ENCODE data around the gene HERC5. TPM values are rescaled to one million over a fixed set of nuclear protein-coding genes. Genes with fewer than 3 reads are reported as not detected.
"Not testable (repeated sequence)": the region's sequence is repeated elsewhere in the genome, so short reads cannot be mapped to it uniquely, and the experiment has no call there.

Gene HERC5
- 10 to 100 TPM; 10.7 to 12.2 TPM for total RNA-seq

GRCh38 chr4:88456670-88457306, at the start of gene HERC5:
Gene HERC5 (plus strand): TSS chr4:88457119. CDS start chr4:88457270, 151 bp downstream.
- DNase-seq, result peak; percentile 91
- peaks cover 8% of the 10 kb centered on the region for H3K27me3 Mint-ChIP-seq
- H3K4me1 Mint-ChIP-seq, result peaks cover 5% of the 10 kb centered on the region
- peak within 1 kb of the TSS; percentile 97 for H3K4me3 Mint-ChIP-seq
- peak within 1 kb of the TSS; percentile 96 for H3K27ac Mint-ChIP-seq
- H3K36me3 Mint-ChIP-seq, result peaks cover 1% of the 10 kb centered on the region
- H3K9me3 Mint-ChIP-seq, result peaks cover 1% of the 10 kb centered on the region

GRCh38 chr4:88409206-88409605, 47.7 kb upstream of the HERC5 start:
- peaks cover 1% of the 10 kb centered on the region for H3K36me3 Mint-ChIP-seq
- H3K9me3 Mint-ChIP-seq, result no peaks in the 10 kb centered on the region
- H3K27me3 Mint-ChIP-seq, result no peaks in the 10 kb centered on the region
- H3K4me3 Mint-ChIP-seq, result no peak overlapping the region
- no peak for DNase-seq
- no peak overlapping the region for H3K27ac Mint-ChIP-seq
- H3K4me1 Mint-ChIP-seq, result peaks cover 9% of the 10 kb centered on the region

- Mint-ChIP-seq H3K27me3 (no peaks in the 10 kb centered on the region), H3K36me3 (peaks cover 2% of the 10 kb centered on the region), H3K27ac (no peak overlapping the region), H3K9me3 (no peaks in the 10 kb centered on the region), H3K4me1 (peaks cover 9% of the 10 kb centered on the region), H3K4me3 (no peak overlapping the region)
- DNase-seq, result no peak
Observed at GRCh38 chr4:88409789-88410188, 47.1 kb upstream of the HERC5 start.

- H3K4me1 Mint-ChIP-seq, result peaks cover 9% of the 10 kb centered on the region
- no peaks in the 10 kb centered on the region for H3K9me3 Mint-ChIP-seq
- DNase-seq, result peak; percentile 7
- H3K36me3 Mint-ChIP-seq, result peaks cover 2% of the 10 kb centered on the region
- H3K27ac Mint-ChIP-seq, result no peak overlapping the region
- no peaks in the 10 kb centered on the region for H3K27me3 Mint-ChIP-seq
- H3K4me3 Mint-ChIP-seq, result no peak overlapping the region
Observed at GRCh38 chr4:88411491-88412096, 45.3 kb upstream of the HERC5 start.

- Mint-ChIP-seq H3K27me3 (no peaks in the 10 kb centered on the region), H3K36me3 (peaks cover 2% of the 10 kb centered on the region), H3K4me3 (no peak overlapping the region), H3K4me1 (peaks cover 9% of the 10 kb centered on the region), H3K9me3 (no peaks in the 10 kb centered on the region), H3K27ac (no peak overlapping the region)
- no peak for DNase-seq
Observed at GRCh38 chr4:88413801-88414200, 43.1 kb upstream of the HERC5 start.

GRCh38 chr4:88414755-88415154, 42.2 kb upstream of the HERC5 start:
- H3K27me3 Mint-ChIP-seq, result no peaks in the 10 kb centered on the region
- H3K4me3 Mint-ChIP-seq, result no peak overlapping the region
- H3K27ac Mint-ChIP-seq, result no peak overlapping the region
- peaks cover 9% of the 10 kb centered on the region for H3K4me1 Mint-ChIP-seq
- H3K36me3 Mint-ChIP-seq, result peaks cover 2% of the 10 kb centered on the region
- H3K9me3 Mint-ChIP-seq, result no peaks in the 10 kb centered on the region
- DNase-seq, result no peak

- Mint-ChIP-seq H3K4me1 (peaks cover 9% of the 10 kb centered on the region), H3K36me3 (peaks cover 2% of the 10 kb centered on the region), H3K27ac (no peak overlapping the region)
Observed at GRCh38 chr4:88415982-88416381, 40.9 kb upstream of the HERC5 start.

GRCh38 chr4:88418411-88418810, 38.5 kb upstream of the HERC5 start:
- Mint-ChIP-seq H3K4me3 (no peak overlapping the region), H3K9me3 (no peaks in the 10 kb centered on the region), H3K27me3 (no peaks in the 10 kb centered on the region), H3K4me1 (no peaks in the 10 kb centered on the region), H3K27ac (no peak overlapping the region), H3K36me3 (peaks cover 2% of the 10 kb centered on the region)
- DNase-seq, result no peak

More at GRCh38 chr4:88415982-88416381, 40.9 kb upstream of the HERC5 start:
- Mint-ChIP-seq H3K27me3 (no peaks in the 10 kb centered on the region), H3K4me3 (no peak overlapping the region), H3K9me3 (no peaks in the 10 kb centered on the region)
- DNase-seq, result no peak

- no peaks in the 10 kb centered on the region for H3K9me3 Mint-ChIP-seq
- no peak overlapping the region for H3K4me3 Mint-ChIP-seq
- DNase-seq, result no peak
- H3K4me1 Mint-ChIP-seq, result no peaks in the 10 kb centered on the region
- no peaks in the 10 kb centered on the region for H3K27me3 Mint-ChIP-seq
- H3K27ac Mint-ChIP-seq, result no peak overlapping the region
- H3K36me3 Mint-ChIP-seq, result peaks cover 1% of the 10 kb centered on the region
Observed at GRCh38 chr4:88419874-88420273, 37.0 kb upstream of the HERC5 start.

GRCh38 chr4:88420844-88421243, 36.1 kb upstream of the HERC5 start:
- Mint-ChIP-seq H3K27me3 (no peaks in the 10 kb centered on the region), H3K4me1 (no peaks in the 10 kb centered on the region), H3K4me3 (no peak overlapping the region), H3K36me3 (peaks cover 1% of the 10 kb centered on the region), H3K27ac (no peak overlapping the region), H3K9me3 (no peaks in the 10 kb centered on the region)
- no peak for DNase-seq

GRCh38 chr4:88422403-88422802, 34.5 kb upstream of the HERC5 start:
- no peak for DNase-seq
- Mint-ChIP-seq H3K36me3 (peaks cover 1% of the 10 kb centered on the region), H3K9me3 (no peaks in the 10 kb centered on the region), H3K27me3 (no peaks in the 10 kb centered on the region), H3K4me1 (no peaks in the 10 kb centered on the region), H3K27ac (no peak overlapping the region), H3K4me3 (no peak overlapping the region)

- Mint-ChIP-seq H3K27ac (no peak overlapping the region), H3K9me3 (no peaks in the 10 kb centered on the region), H3K36me3 (peaks cover 14% of the 10 kb centered on the region), H3K4me3 (no peak overlapping the region), H3K27me3 (no peaks in the 10 kb centered on the region), H3K4me1 (no peaks in the 10 kb centered on the region)
- DNase-seq, result no peak
Observed at GRCh38 chr4:88429401-88429800, 27.5 kb upstream of the HERC5 start.

- no peak overlapping the region for H3K27ac Mint-ChIP-seq
Observed at GRCh38 chr4:88435987-88436693, 20.8 kb upstream of the HERC5 start.

GRCh38 chr4:88437873-88438272, 19.0 kb upstream of the HERC5 start:
- not testable (repeated sequence) for H3K4me1 Mint-ChIP-seq, H3K4me3 Mint-ChIP-seq, H3K27ac Mint-ChIP-seq, H3K9me3 Mint-ChIP-seq, DNase-seq, H3K27me3 Mint-ChIP-seq
- H3K36me3 Mint-ChIP-seq, result peaks cover 26% of the 10 kb centered on the region

More at GRCh38 chr4:88435987-88436693, 20.8 kb upstream of the HERC5 start:
- no peaks in the 10 kb centered on the region for H3K27me3 Mint-ChIP-seq
- H3K4me3 Mint-ChIP-seq, result no peak overlapping the region
- peaks cover 18% of the 10 kb centered on the region for H3K36me3 Mint-ChIP-seq
- H3K4me1 Mint-ChIP-seq, result no peaks in the 10 kb centered on the region
- H3K9me3 Mint-ChIP-seq, result no peaks in the 10 kb centered on the region
- DNase-seq, result no peak

GRCh38 chr4:88439161-88439760, 17.7 kb upstream of the HERC5 start:
- H3K27ac Mint-ChIP-seq, result peak overlapping the region; percentile 1
- H3K36me3 Mint-ChIP-seq, result peaks cover 20% of the 10 kb centered on the region
- no peaks in the 10 kb centered on the region for H3K27me3 Mint-ChIP-seq
- peaks cover 3% of the 10 kb centered on the region for H3K9me3 Mint-ChIP-seq
- H3K4me3 Mint-ChIP-seq, result no peak overlapping the region
- no peak for DNase-seq
- H3K4me1 Mint-ChIP-seq, result peaks cover 2% of the 10 kb centered on the region

Measured in activated naive CD8-positive, alpha-beta T cell treated with anti-CD3 and anti-CD28 coated beads for 36 hours (primary cell).